ENCODE data around the gene FER.

GRCh38 chr5:108925073-108925472 lies 177.4 kb downstream of the FER start:
- TF ChIP-seq, protein P1, sequence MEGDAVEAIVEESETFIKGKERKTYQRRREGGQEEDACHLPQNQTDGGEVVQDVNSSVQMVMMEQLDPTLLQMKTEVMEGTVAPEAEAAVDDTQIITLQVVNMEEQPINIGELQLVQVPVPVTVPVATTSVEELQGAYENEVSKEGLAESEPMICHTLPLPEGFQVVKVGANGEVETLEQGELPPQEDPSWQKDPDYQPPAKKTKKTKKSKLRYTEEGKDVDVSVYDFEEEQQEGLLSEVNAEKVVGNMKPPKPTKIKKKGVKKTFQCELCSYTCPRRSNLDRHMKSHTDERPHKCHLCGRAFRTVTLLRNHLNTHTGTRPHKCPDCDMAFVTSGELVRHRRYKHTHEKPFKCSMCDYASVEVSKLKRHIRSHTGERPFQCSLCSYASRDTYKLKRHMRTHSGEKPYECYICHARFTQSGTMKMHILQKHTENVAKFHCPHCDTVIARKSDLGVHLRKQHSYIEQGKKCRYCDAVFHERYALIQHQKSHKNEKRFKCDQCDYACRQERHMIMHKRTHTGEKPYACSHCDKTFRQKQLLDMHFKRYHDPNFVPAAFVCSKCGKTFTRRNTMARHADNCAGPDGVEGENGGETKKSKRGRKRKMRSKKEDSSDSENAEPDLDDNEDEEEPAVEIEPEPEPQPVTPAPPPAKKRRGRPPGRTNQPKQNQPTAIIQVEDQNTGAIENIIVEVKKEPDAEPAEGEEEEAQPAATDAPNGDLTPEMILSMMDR (IDR thresholded peaks at IDR 0.05; ENCODE audit: low read depth, low read length, poor library complexity, severe bottlenecking) = no peak
- TF ChIP-seq EZH2phosphoT487 (IDR thresholded peaks at IDR 0.05; ENCODE audit: borderline replicate concordance, low read length) = no peak
